GM21423 (cell line): ENCODE results near the gene RNF19B.
"Not testable (repeated sequence)": the region's sequence is repeated elsewhere in the genome, so short reads cannot be mapped to it uniquely, and the experiment has no call there.

Experiments
- ATAC-seq: cut with Tn5 transposase; IDR thresholded peaks from one replicate; pipeline ENCODE4 v1.9.1; 2021; ENCODE audit warnings: mild to moderate bottlenecking, moderate library complexity; ENCODE audit not compliant: unreplicated experiment

RNF19B gene

DNA sequence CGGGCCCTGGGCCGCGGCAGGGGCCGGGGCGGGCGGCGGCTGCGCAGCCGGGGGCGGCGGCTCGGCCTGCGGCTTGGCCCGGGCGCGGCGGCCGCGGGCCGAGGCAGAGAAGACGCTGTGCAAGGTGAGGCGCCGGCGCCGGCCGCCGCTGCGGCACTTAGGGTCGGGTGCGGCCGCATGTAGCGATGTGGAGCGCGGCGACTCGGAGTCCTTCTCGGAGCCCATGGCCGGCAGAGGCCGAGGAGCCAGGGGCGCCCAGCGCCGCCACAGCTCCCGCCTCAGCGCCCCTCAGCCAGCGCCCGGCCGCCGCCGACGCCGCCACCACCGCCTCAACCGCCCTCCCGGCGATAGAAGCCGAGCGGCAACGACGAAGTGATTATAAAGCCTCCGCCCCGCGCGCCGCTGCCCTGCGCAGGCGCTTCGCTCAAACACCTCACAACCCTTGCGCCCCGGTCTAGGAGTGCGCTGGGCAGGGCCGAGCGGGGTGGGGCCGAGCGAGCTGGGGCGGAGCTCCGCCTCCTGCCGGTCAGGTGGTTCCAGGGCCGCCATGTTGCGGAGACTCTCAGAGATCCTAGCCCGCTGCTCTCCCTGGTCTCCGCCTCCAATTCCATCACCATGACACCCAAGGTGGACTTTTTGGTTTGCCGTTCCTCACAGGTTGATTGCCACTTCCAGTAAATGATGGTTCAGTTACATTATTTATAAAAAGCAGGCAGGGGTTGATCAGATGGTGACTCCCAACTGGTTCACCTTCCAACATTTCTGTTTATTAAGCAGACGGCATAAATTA, at the start of gene RNF19B:
Gene RNF19B (minus strand): TSS at position 349 of the 790 bp plus-strand sequence. CDS start 124 bp downstream, at position 225.
- ATAC-seq: peak; percentile 83

GRCh38 chr1:33013791-33014190, 49.2 kb upstream of the RNF19B start:
- no peak for ATAC-seq

DNA sequence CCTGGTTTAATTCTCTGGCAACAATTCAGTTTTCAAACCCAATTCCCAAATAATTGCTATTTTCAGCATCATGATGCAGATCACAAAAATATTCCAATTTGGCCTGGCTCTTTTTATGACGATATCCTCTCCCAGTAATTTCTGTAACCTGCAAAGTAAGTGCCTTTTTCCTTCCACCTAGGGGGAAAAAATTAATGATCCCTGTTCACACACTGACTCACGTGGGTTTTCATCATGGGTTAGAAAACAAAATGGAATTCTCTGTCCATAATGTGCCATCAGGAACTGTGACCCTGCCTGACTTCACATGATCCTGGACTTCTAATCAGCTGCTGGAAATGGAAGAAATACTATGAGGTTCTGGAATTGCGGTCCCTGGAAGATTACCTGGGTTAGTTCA, 47.6 kb upstream of the RNF19B start:
- no peak for ATAC-seq

DNA sequence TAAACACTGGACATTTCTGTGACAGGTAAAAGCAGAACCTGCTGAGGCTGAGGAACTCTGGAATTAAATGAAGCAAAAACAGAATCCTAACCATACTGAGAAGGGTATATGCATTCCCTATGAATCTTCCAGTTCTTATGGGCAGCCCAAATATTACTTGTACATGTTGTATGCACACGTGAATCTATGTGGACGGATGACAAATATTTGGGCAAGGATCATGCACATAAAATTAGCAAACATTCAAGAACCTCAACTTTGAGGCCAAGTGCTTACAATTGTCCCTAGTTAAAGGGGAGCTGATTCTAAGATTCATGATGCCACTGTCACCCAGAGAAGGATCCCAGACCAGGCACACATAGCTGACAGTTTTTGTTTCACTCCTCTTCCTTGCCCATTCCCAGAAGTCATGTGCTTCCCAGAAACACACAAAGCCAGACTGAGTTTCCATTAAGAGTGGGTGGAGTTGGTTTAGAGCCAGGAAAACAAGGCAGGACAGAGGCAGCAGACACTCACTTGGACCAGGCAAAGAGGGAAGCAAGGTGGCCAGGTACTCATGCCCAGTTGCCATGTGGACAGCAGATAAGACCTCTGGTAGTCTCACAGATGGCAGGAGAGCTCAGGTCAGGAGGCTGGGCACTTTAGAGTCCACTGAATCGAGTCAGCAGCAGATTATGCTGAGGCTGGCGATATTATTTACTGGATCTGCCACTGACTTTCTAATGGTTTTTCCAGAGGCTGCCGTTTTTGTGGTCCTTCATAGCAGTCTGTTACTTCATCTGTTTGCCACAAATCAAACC, 46.5 kb upstream of the RNF19B start:
- ATAC-seq: no peak

- no peak for ATAC-seq
These were observed 45.0 kb upstream of the RNF19B start for GRCh38 chr1:33009561-33009960.

- no peak for ATAC-seq
These were observed 43.7 kb upstream of the RNF19B start for GRCh38 chr1:33008051-33008914.

GRCh38 chr1:33007190-33008050, 42.8 kb upstream of the RNF19B start:
- no peak for ATAC-seq

DNA sequence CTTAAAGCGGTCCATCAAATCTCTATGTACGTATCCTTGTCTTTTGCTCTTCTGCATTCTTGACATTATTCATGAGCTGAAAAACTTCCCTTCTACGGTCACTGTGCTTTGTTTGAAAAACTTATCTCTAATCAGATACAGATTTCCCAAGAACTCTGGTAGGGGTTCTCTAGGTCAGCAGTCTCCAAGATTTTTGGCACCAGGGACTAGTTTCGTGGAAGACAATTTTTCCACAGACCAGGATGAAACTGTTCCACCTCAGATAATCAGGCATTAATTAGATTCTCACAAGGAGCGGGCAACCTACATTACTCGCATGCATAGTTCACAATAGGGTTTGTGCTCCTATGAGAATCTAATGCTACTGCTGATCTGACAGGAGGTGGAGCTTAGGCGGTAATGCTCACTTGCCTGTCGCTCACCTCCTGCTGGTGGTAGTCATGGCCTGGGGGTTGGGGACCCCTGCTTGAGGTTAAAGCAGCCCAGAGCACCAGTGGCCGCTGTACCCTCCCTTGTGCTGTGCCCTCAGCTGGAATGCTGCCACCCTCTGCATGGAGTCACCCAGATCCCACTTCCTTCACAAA, 41.3 kb upstream of the RNF19B start:
- no peak for ATAC-seq

DNA sequence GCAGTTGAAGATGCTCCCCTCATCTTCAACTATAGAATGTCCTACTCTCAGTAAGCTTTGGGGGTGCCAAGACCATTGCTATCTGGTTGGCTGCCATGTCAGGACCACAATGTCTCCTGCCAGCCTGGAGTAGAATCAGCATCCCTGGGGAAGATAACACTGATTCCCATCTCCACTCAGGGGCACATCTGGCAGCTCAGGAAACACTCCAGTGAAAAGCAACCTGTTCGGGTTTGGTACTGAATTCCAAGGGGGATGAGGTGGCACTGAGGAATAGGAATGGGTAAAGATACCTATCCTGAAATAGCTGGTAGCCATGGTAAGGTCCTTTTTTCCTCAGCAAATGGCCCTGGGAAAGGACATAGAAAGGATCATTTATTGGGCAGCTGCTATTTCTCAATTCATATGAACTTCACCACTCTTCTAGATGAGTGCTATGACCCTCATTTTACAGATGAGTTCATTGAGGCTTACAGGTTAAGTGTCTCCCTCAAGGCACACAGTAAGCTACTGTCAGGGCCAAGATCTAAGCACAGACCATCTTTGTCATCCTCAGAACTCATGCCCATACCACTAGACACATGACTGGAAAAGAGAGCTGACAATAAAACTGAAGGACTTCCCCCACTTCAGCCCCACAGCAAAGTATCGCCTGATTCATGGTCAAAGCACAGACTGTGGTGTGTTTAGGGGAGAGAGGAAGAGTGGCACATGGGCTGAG, 40.7 kb upstream of the RNF19B start:
- ATAC-seq: no peak

- ATAC-seq: no peak
These were observed 40.0 kb upstream of the RNF19B start for GRCh38 chr1:33004613-33005012.

DNA sequence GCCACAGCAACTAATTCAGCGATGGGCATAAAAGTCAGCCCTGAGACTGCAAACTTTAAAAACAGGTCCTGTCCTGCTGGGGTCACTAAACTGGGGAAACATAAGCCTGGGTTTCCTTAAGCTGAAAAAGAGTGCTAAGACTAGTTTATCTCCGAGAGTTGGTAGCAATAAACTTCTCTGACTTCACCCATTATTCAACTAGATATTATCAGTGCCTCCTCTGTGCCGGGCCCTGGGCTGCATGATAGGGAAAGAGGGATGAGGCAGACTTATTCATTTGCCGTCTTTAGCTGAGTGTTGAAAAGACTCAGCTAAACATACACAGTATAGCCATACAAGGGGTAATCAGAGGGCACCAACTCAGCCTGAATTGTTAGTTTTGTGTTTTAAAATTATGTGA, 39.0 kb upstream of the RNF19B start:
- no peak for ATAC-seq

DNA sequence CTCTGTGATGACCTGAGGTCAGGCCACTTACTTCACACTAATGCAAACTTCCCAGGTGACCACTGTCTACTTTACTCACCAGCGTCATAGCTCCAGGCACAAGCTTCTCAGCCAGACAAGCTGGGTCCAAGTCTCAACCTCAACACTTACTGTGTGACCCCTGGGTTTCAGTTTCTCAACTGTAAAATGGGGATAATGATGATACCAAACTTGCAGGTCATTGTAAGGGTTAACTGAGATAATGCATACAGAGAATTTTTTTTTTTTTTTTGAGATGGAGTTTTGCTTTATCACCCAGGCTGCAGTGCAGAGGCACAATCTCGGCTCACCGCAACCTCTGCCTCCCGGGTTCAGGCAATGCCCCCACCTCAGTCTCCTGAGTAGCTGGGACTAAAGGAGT, 37.4 kb upstream of the RNF19B start:
- ATAC-seq: no peak

- ATAC-seq: no peak
These were observed 36.7 kb upstream of the RNF19B start for GRCh38 chr1:33001282-33001681.

DNA sequence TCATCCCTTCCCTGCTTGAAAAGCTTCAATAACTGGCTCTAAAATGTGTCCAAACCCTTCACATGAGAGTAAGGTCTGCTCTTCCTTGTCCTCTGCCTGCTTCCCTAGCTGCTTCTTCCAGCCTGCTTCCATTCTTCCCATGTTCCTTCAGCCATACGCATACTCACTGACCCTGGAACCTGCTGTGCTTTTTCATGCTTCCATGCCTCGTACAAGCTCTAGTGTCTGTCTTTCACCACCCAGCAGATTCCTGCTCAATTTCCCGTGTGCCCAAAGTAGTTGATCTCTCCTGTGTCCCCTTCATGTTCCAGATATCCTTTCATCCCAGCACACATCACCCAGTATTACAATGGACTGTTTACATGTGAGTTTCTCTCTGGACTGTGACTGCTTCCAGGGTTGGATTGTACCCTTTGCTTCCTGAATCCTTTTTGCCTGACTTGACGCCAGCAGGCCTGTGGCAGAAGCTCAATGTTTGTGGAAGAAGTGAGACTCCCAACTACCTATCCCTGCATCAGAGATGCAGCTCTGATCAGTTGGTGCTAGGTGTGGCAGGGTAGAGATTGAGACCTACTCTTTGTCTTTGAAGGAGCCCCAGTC, 35.9 kb upstream of the RNF19B start:
- ATAC-seq: no peak

DNA sequence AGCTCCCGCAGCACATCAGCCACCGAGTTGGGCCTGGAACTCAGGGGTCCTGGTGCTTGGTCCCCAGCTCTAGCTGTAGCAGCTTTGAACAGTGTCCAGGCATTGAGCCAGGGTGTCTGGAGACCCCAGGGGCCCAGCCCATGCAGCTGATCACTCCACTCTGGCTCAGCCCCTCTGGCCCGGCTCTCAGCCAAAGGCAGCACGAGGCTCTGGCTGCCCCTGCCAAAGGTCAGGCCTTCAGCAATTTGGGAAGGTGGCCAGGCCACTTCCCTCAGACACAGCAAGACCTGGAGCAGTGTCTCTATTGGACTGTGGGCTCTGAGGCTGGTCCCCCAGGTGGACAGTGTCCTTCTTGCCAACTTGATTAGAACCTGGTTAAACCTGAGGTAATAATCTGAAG, 34.4 kb upstream of the RNF19B start:
- ATAC-seq: no peak

DNA sequence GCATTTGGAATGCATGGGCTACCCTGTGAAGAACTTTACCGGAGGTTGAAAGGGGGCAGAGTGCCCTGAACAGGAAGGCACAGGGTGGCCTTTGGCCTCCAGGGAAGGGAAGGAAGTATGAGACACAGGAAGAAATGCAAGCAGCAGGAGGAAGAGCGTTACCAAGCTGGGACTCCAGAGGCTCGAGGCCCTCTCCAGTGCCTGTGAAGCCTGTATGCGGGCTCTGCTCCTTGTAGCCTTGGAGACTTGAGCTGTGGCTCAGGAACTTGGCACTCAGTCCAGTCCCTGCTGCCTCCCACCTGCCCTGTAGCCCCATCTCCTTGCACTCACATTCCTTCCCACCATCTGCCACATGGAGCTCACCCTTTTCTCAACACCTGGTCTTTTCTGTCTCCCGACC, 33.5 kb upstream of the RNF19B start:
- no peak for ATAC-seq

DNA sequence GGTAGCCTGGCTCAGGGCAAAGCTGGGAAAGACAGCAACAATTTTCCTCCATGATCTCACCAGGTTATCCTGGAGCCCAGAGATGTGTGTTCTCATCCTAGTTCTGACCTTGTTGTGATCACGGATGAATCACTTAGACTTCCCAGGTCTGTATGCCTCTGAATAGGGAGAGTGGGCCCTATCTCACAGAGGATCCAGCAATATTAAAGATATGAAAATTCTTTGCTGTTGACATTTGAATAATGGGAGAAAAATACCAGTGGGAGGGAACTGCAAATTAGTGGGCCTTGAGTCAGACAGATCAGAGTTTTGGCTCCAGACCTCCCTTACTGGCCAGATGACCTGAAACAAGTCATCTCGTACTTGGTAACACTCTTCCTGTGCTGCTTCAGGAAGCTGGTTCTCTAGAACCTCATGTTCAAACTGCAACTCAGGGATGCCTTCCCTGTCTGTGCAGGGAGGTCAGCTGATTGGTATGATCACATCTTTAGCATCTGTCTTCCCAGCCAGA, 32.8 kb upstream of the RNF19B start:
- ATAC-seq: no peak

DNA sequence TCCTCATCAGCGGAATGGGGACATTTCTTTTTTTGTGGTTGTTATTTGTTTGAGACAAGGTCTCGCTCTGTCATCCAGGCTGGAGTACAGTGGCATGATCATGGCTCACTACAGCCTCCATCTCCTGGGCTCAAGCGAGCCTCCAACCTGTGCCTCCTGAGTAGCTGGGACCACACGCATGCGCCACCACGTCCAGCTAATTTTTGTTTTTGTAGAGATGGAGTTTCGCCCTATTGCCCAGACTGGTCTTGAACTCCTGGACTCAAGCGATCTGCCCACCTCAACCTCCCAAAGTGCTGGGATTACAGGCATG, 28.7 kb upstream of the RNF19B start:
- not testable (repeated sequence) for ATAC-seq
